Activated naive CD8-positive, alpha-beta T cell (primary cell): ENCODE results near the gene ADARB2.

ENCODE experiments used
- H3K27ac Mint-ChIP-seq: one replicate; pipeline ENCODE4 v1.8.0; 2021; ENCODE audit warnings: mixed read lengths
- H3K27me3 Mint-ChIP-seq: one replicate; pipeline ENCODE4 v1.8.0; 2021; ENCODE audit warnings: mixed read lengths
- H3K36me3 Mint-ChIP-seq: one replicate; pipeline ENCODE4 v1.8.0; 2021; ENCODE audit warnings: mixed read lengths
- H3K4me1 Mint-ChIP-seq: one replicate; pipeline ENCODE4 v1.8.0; 2021; ENCODE audit warnings: low read depth, mixed read lengths
- H3K4me3 Mint-ChIP-seq: one replicate; pipeline ENCODE4 v1.8.0; 2021; ENCODE audit warnings: mild to moderate bottlenecking, mixed read lengths
- H3K9me3 Mint-ChIP-seq: one replicate; pipeline ENCODE4 v1.8.0; 2021; ENCODE audit warnings: low read depth, mixed read lengths

Gene ADARB2

GRCh38 chr10:1635340-1635739 lies 102.0 kb downstream of the ADARB2 start:
- Mint-ChIP-seq H3K9me3 (no peaks in the 10 kb centered on the region), H3K27me3 (peaks cover 7% of the 10 kb centered on the region), H3K4me3 (no peak overlapping the region), H3K27ac (no peak overlapping the region), H3K36me3 (no peaks in the 10 kb centered on the region), H3K4me1 (no peaks in the 10 kb centered on the region)

GRCh38 chr10:1634239-1634638 lies 103.1 kb downstream of the ADARB2 start:
- peaks cover 9% of the 10 kb centered on the region for H3K27me3 Mint-ChIP-seq
- no peaks in the 10 kb centered on the region for H3K9me3 Mint-ChIP-seq

GRCh38 chr10:1633783-1634182 lies 103.5 kb downstream of the ADARB2 start:
- no peaks in the 10 kb centered on the region for H3K9me3 Mint-ChIP-seq
- H3K27me3 Mint-ChIP-seq: peaks cover 9% of the 10 kb centered on the region
- H3K4me1 Mint-ChIP-seq: no peaks in the 10 kb centered on the region
- H3K4me3 Mint-ChIP-seq: no peak overlapping the region
- H3K27ac Mint-ChIP-seq: no peak overlapping the region
- no peaks in the 10 kb centered on the region for H3K36me3 Mint-ChIP-seq

More at GRCh38 chr10:1634239-1634638, 103.1 kb downstream of the ADARB2 start:
- no peak overlapping the region for H3K27ac Mint-ChIP-seq
- H3K4me1 Mint-ChIP-seq: no peaks in the 10 kb centered on the region
- no peak overlapping the region for H3K4me3 Mint-ChIP-seq
- H3K36me3 Mint-ChIP-seq: no peaks in the 10 kb centered on the region

GRCh38 chr10:1632596-1632995 lies 104.7 kb downstream of the ADARB2 start:
- no peaks in the 10 kb centered on the region for H3K36me3 Mint-ChIP-seq
- H3K27ac Mint-ChIP-seq: no peak overlapping the region
- H3K4me1 Mint-ChIP-seq: no peaks in the 10 kb centered on the region
- H3K27me3 Mint-ChIP-seq: peaks cover 8% of the 10 kb centered on the region
- no peak overlapping the region for H3K4me3 Mint-ChIP-seq
- no peaks in the 10 kb centered on the region for H3K9me3 Mint-ChIP-seq

- H3K27ac Mint-ChIP-seq: no peak overlapping the region
- no peaks in the 10 kb centered on the region for H3K9me3 Mint-ChIP-seq
- no peaks in the 10 kb centered on the region for H3K36me3 Mint-ChIP-seq
Observed at GRCh38 chr10:1632141-1632540, 105.2 kb downstream of the ADARB2 start.

GRCh38 chr10:1631282-1631681 lies 106.0 kb downstream of the ADARB2 start:
- no peaks in the 10 kb centered on the region for H3K36me3 Mint-ChIP-seq
- no peak overlapping the region for H3K27ac Mint-ChIP-seq
- no peak overlapping the region for H3K4me3 Mint-ChIP-seq
- H3K4me1 Mint-ChIP-seq: no peaks in the 10 kb centered on the region
- H3K27me3 Mint-ChIP-seq: peaks cover 8% of the 10 kb centered on the region
- no peaks in the 10 kb centered on the region for H3K9me3 Mint-ChIP-seq

More at GRCh38 chr10:1632141-1632540, 105.2 kb downstream of the ADARB2 start:
- H3K4me3 Mint-ChIP-seq: no peak overlapping the region
- H3K27me3 Mint-ChIP-seq: peaks cover 8% of the 10 kb centered on the region
- H3K4me1 Mint-ChIP-seq: no peaks in the 10 kb centered on the region

- no peaks in the 10 kb centered on the region for H3K4me1 Mint-ChIP-seq
- H3K4me3 Mint-ChIP-seq: no peak overlapping the region
- H3K36me3 Mint-ChIP-seq: no peaks in the 10 kb centered on the region
- no peaks in the 10 kb centered on the region for H3K9me3 Mint-ChIP-seq
- H3K27me3 Mint-ChIP-seq: peaks cover 2% of the 10 kb centered on the region
- no peak overlapping the region for H3K27ac Mint-ChIP-seq
Observed at GRCh38 chr10:1630304-1630703, 107.0 kb downstream of the ADARB2 start.

GRCh38 chr10:1629326-1630198 lies 107.8 kb downstream of the ADARB2 start:
- Mint-ChIP-seq H3K27ac (no peak overlapping the region), H3K4me3 (no peak overlapping the region), H3K4me1 (no peaks in the 10 kb centered on the region), H3K36me3 (no peaks in the 10 kb centered on the region), H3K27me3 (peaks cover 2% of the 10 kb centered on the region), H3K9me3 (no peaks in the 10 kb centered on the region)

- peaks cover 2% of the 10 kb centered on the region for H3K27me3 Mint-ChIP-seq
- no peaks in the 10 kb centered on the region for H3K9me3 Mint-ChIP-seq
- H3K27ac Mint-ChIP-seq: no peak overlapping the region
- H3K36me3 Mint-ChIP-seq: no peaks in the 10 kb centered on the region
- no peaks in the 10 kb centered on the region for H3K4me1 Mint-ChIP-seq
- H3K4me3 Mint-ChIP-seq: no peak overlapping the region
Observed at GRCh38 chr10:1628757-1629156, 108.6 kb downstream of the ADARB2 start.

GRCh38 chr10:1627945-1628344 lies 109.4 kb downstream of the ADARB2 start:
- H3K4me1 Mint-ChIP-seq: no peaks in the 10 kb centered on the region
- H3K27me3 Mint-ChIP-seq: peaks cover 2% of the 10 kb centered on the region
- no peak overlapping the region for H3K27ac Mint-ChIP-seq
- H3K4me3 Mint-ChIP-seq: no peak overlapping the region
- no peaks in the 10 kb centered on the region for H3K36me3 Mint-ChIP-seq
- H3K9me3 Mint-ChIP-seq: no peaks in the 10 kb centered on the region

GRCh38 chr10:1626835-1627234 lies 110.5 kb downstream of the ADARB2 start:
- H3K36me3 Mint-ChIP-seq: no peaks in the 10 kb centered on the region
- no peak overlapping the region for H3K27ac Mint-ChIP-seq
- no peak overlapping the region for H3K4me3 Mint-ChIP-seq
- no peaks in the 10 kb centered on the region for H3K4me1 Mint-ChIP-seq
- no peaks in the 10 kb centered on the region for H3K9me3 Mint-ChIP-seq
- H3K27me3 Mint-ChIP-seq: peaks cover 4% of the 10 kb centered on the region

GRCh38 chr10:1626410-1626809 lies 110.9 kb downstream of the ADARB2 start:
- Mint-ChIP-seq H3K4me1 (no peaks in the 10 kb centered on the region), H3K27ac (no peak overlapping the region), H3K27me3 (peaks cover 4% of the 10 kb centered on the region), H3K4me3 (no peak overlapping the region), H3K36me3 (no peaks in the 10 kb centered on the region), H3K9me3 (no peaks in the 10 kb centered on the region)

GRCh38 chr10:1625731-1626130 lies 111.6 kb downstream of the ADARB2 start:
- Mint-ChIP-seq H3K9me3 (no peaks in the 10 kb centered on the region), H3K27me3 (peaks cover 4% of the 10 kb centered on the region), H3K36me3 (no peaks in the 10 kb centered on the region), H3K27ac (no peak overlapping the region), H3K4me3 (no peak overlapping the region), H3K4me1 (no peaks in the 10 kb centered on the region)

- no peaks in the 10 kb centered on the region for H3K36me3 Mint-ChIP-seq
- peaks cover 3% of the 10 kb centered on the region for H3K27me3 Mint-ChIP-seq
- H3K9me3 Mint-ChIP-seq: no peaks in the 10 kb centered on the region
- no peak overlapping the region for H3K4me3 Mint-ChIP-seq
- no peaks in the 10 kb centered on the region for H3K4me1 Mint-ChIP-seq
- H3K27ac Mint-ChIP-seq: no peak overlapping the region
Observed at GRCh38 chr10:1625079-1625478, 112.2 kb downstream of the ADARB2 start.

- H3K4me3 Mint-ChIP-seq: no peak overlapping the region
- peaks cover 2% of the 10 kb centered on the region for H3K27me3 Mint-ChIP-seq
- H3K4me1 Mint-ChIP-seq: no peaks in the 10 kb centered on the region
- no peaks in the 10 kb centered on the region for H3K9me3 Mint-ChIP-seq
- no peaks in the 10 kb centered on the region for H3K36me3 Mint-ChIP-seq
- no peak overlapping the region for H3K27ac Mint-ChIP-seq
Observed at GRCh38 chr10:1624240-1624639, 113.1 kb downstream of the ADARB2 start.

GRCh38 chr10:1620803-1621202 lies 116.5 kb downstream of the ADARB2 start:
- Mint-ChIP-seq H3K36me3 (no peaks in the 10 kb centered on the region), H3K27ac (no peak overlapping the region), H3K27me3 (peaks cover 5% of the 10 kb centered on the region), H3K4me1 (no peaks in the 10 kb centered on the region), H3K4me3 (no peak overlapping the region), H3K9me3 (peaks cover 6% of the 10 kb centered on the region)
